HG03565 (cell line): ENCODE data around the gene DYRK3.
"Not testable (repeated sequence)": the region's sequence is repeated elsewhere in the genome, so short reads cannot be mapped to it uniquely, and the experiment has no call there.

Source experiments
- ATAC-seq: cut with Tn5 transposase; IDR thresholded peaks from one replicate; pipeline ENCODE4 v1.9.1; 2021; ENCODE audit warnings: mild to moderate bottlenecking, moderate library complexity; ENCODE audit not compliant: unreplicated experiment

DYRK3 gene

GRCh38 chr1:206635080-206635977 is at the start of gene DYRK3:
Gene DYRK3, plus strand, starts transcription at chr1:206635536. Its CDS starts 168 bp downstream, at chr1:206635704.
- peak; percentile 79 for ATAC-seq

GRCh38 chr1:206586501-206587445 is 48.6 kb upstream of the DYRK3 start:
- no peak for ATAC-seq

- no peak for ATAC-seq
Measured at GRCh38 chr1:206587904-206588303, 47.4 kb upstream of the DYRK3 start.

GRCh38 chr1:206588492-206588891 is 46.8 kb upstream of the DYRK3 start:
- no peak for ATAC-seq

- no peak for ATAC-seq
Measured at GRCh38 chr1:206589206-206589605, 46.1 kb upstream of the DYRK3 start.

GRCh38 chr1:206590025-206590758 is 45.1 kb upstream of the DYRK3 start:
- no peak for ATAC-seq

- ATAC-seq, result no peak
Measured at GRCh38 chr1:206591226-206591625, 44.1 kb upstream of the DYRK3 start.

- no peak for ATAC-seq
Measured at GRCh38 chr1:206591696-206592095, 43.6 kb upstream of the DYRK3 start.

- no peak for ATAC-seq
Measured at GRCh38 chr1:206593351-206593925, 41.9 kb upstream of the DYRK3 start.

GRCh38 chr1:206595581-206596318 is 39.6 kb upstream of the DYRK3 start:
- no peak for ATAC-seq

GRCh38 chr1:206596319-206596666 is 39.0 kb upstream of the DYRK3 start:
- no peak for ATAC-seq

GRCh38 chr1:206600527-206600926 is 34.8 kb upstream of the DYRK3 start:
- ATAC-seq, result no peak

- no peak for ATAC-seq
Measured at GRCh38 chr1:206604861-206605260, 30.5 kb upstream of the DYRK3 start.

GRCh38 chr1:206606867-206607266 is 28.5 kb upstream of the DYRK3 start:
- no peak for ATAC-seq

GRCh38 chr1:206608108-206608698 is 27.1 kb upstream of the DYRK3 start:
- no peak for ATAC-seq

- no peak for ATAC-seq
Measured at GRCh38 chr1:206609229-206609991, 25.9 kb upstream of the DYRK3 start.

- peak; percentile 78 for ATAC-seq
Measured at GRCh38 chr1:206612129-206612876, 23.0 kb upstream of the DYRK3 start, which contains the start of gene EIF2D. Gene EIF2D, minus strand, starts transcription at chr1:206612465. Its CDS starts 123 bp downstream, at chr1:206612342.

GRCh38 chr1:206626396-206626795 is 8.9 kb upstream of the DYRK3 start:
- not testable (repeated sequence) for ATAC-seq
